Smooth muscle cell (in vitro differentiated cells): ENCODE measurements around the gene CDC20B. TPM values are rescaled to one million over a fixed set of nuclear protein-coding genes. Genes with fewer than 3 reads are reported as not detected.

Source experiments
- DNase-seq: peaks from one replicate; lab custom pipeline; 2025; ENCODE audit not compliant: unreplicated experiment; lab: John Stamatoyannopoulos, UW
- H2AFZ ChIP-seq: fragments of 200-600 bp; sonication (generic); 2 replicates; pipeline ENCODE4 v1.6.0; 2016; ENCODE audit warnings: antibody characterized with exemption, low read depth, mild to moderate bottlenecking
- H3F3A ChIP-seq: fragments of 200-600 bp; sonication (generic); 2 replicates; pipeline ENCODE4 v1.6.0; 2017; ENCODE audit warnings: antibody characterized with exemption, low read depth
- H3K27ac ChIP-seq: fragments of 200-600 bp; sonication (generic); 2 replicates; pipeline ENCODE4 v1.5.1; 2016; ENCODE audit warnings: low read depth, mild to moderate bottlenecking
- H3K27me3 ChIP-seq: fragments of 200-600 bp; sonication (generic); 2 replicates; pipeline ENCODE4 v1.6.1; 2016; ENCODE audit warnings: low read depth, mild to moderate bottlenecking
- H3K36me3 ChIP-seq: fragments of 200-600 bp; sonication (generic); 2 replicates; pipeline ENCODE4 v1.5.1; 2016; ENCODE audit warnings: low read depth
- H3K4me1 ChIP-seq: fragments of 200-600 bp; sonication (generic); 2 replicates; pipeline ENCODE4 v1.5.1; 2016; ENCODE audit warnings: low read depth
- H3K4me2 ChIP-seq: fragments of 200-600 bp; sonication (generic); 2 replicates; pipeline ENCODE4 v1.6.0; 2016; ENCODE audit warnings: mild to moderate bottlenecking
- H3K4me3 ChIP-seq: fragments of 200-600 bp; sonication (generic); 2 replicates; pipeline ENCODE4 v1.5.1; 2016; ENCODE audit warnings: mild to moderate bottlenecking
- H3K79me2 ChIP-seq: fragments of 200-600 bp; sonication (generic); 2 replicates; pipeline ENCODE4 v1.6.0; 2016; ENCODE audit warnings: low read depth, mild to moderate bottlenecking
- H3K9ac ChIP-seq: fragments of 200-600 bp; sonication (generic); 2 replicates; pipeline ENCODE4 v1.6.0; 2016; ENCODE audit warnings: low read depth
- H3K9me3 ChIP-seq: fragments of 200-600 bp; sonication (generic); replicated peaks from 2 replicates; pipeline ENCODE4 v1.5.1; 2016; ENCODE audit warnings: low read depth
- H4K20me1 ChIP-seq: fragments of 200-600 bp; sonication (generic); 2 replicates; pipeline ENCODE4 v1.6.0; 2016; ENCODE audit warnings: low read depth
- WGBS: methylation state at CpG from one replicate; pipeline ENCODE4 v1.1.7; 2016; ENCODE audit warnings: low lambda C conversion rate; 5-methylcytosine and 5-hydroxymethylcytosine counted together
- polyA plus RNA-seq: library from polyadenylated mRNA; unstranded; fragments of >200 nt; fragmentation: Nextera tagmentation; extraction: Ambion mirVana; gene quantifications from 2 replicates; pipeline ENCODE4 v1.2.1, GENCODE V29; 2016
- total RNA-seq: library from RNA; depleted of rRNA; stranded (reverse); fragments of >200 nt; gene quantifications from 2 replicates; pipeline ENCODE4 v1.2.3, GENCODE V29; 2014
- TF ChIP-seq, protein P1 (sequence below): fragments of 200-600 bp; sonication (generic); IDR thresholded peaks from 2 replicates; pipeline ENCODE4 v1.5.1; 2017; ENCODE audit warnings: borderline replicate concordance, mild to moderate bottlenecking, antibody characterized with exemption; ENCODE audit not compliant: insufficient read depth, poor library complexity, severe bottlenecking

The CDC20B gene
- total and polyA plus RNA-seq, 2 experiments from 2014 or later, result not detected

DNA sequence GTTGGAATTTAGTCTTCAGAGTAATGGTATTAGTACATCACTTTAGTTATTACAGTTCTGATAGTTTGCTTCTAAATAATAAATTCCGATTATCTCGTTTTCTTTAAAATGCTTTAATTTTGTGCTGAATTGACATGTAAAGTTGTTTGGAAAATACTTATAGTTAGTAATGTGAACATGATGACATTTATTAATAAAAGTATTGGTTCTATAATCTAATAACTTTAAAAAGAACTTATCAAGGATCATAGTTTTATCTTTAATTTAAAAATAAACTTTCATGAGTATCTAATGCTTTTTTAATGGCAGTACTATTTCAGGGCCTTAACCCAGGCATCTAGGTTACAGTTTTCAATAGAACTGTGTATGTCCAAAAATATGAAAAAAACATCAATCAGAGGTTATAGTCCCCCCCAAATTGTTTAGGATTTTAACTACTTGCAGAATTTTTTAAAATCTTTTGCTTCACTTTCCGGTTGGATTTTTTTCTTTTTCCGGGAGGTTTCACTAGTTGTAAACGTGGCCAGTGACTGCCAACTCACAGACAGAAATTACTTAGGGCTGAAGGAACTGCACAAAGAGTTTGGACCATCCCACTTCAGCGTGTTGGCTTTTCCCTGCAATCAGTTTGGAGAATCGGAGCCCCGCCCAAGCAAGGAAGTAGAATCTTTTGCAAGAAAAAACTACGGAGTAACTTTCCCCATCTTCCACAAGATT is 12.3 kb downstream of the CDC20B start:
- Histone ChIP-seq H3K9ac (peak overlapping the region; percentile 97), H3K4me2 (peak overlapping the region; percentile 97), H2AFZ (peak overlapping the region; percentile 82), H3F3A (peaks cover 34% of the 10 kb centered on the region), H3K9me3 (no peaks in the 10 kb centered on the region), H3K4me1 (peaks cover 7% of the 10 kb centered on the region), H3K36me3 (no peaks in the 10 kb centered on the region), H3K79me2 (peaks cover 30% of the 10 kb centered on the region), H3K27me3 (no peaks in the 10 kb centered on the region), H3K4me3 (peak overlapping the region; percentile 91), H4K20me1 (peaks cover 37% of the 10 kb centered on the region), H3K27ac (peak overlapping the region; percentile 98)
- TF ChIP-seq, protein P1, sequence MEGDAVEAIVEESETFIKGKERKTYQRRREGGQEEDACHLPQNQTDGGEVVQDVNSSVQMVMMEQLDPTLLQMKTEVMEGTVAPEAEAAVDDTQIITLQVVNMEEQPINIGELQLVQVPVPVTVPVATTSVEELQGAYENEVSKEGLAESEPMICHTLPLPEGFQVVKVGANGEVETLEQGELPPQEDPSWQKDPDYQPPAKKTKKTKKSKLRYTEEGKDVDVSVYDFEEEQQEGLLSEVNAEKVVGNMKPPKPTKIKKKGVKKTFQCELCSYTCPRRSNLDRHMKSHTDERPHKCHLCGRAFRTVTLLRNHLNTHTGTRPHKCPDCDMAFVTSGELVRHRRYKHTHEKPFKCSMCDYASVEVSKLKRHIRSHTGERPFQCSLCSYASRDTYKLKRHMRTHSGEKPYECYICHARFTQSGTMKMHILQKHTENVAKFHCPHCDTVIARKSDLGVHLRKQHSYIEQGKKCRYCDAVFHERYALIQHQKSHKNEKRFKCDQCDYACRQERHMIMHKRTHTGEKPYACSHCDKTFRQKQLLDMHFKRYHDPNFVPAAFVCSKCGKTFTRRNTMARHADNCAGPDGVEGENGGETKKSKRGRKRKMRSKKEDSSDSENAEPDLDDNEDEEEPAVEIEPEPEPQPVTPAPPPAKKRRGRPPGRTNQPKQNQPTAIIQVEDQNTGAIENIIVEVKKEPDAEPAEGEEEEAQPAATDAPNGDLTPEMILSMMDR, result no peak
- DNase-seq, result no peak
- WGBS, result 2% methylated on average over 9 of the region's 9 CpGs

DNA sequence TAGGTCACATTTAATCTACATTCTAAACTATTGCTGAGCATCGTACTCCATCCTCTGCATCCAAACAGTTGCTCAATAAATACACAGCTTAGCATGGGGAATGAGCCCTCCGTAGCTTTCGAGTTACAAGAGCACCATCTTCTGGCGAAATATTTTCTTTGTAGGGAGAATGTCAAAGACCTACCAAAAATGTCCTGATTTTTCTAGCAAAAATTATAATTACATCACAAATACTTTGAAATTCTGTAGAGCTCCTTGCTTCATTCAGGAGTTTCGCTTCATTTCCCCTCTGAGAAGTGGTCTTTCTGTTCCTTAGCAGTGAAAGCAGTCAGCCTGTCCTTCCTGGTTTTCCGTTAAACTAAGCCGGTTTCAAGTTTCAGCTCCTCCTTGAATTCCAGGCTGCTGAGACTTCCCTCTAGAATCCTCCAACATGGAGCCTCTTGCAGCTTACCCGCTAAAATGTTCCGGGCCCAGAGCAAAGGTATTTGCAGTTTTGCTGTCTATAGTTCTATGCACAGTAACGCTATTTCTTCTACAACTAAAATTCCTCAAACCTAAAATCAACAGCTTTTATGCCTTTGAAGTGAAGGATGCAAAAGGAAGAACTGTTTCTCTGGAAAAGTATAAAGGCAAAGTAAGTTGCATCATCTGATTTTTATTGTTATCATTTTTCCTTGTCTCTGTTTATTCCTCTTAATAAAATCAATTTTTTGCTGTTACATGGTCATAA is 13.0 kb downstream of the CDC20B start, which contains the start of gene GPX8:
GPX8 (plus strand) TSS at position 409 of the 730 bp plus-strand sequence; CDS start at position 431, 22 bp downstream.
- Histone ChIP-seq H3K36me3 (no peaks in the 10 kb centered on the region), H4K20me1 (peaks cover 29% of the 10 kb centered on the region), H3K4me1 (peaks cover 7% of the 10 kb centered on the region), H2AFZ (peak within 1 kb of the TSS; percentile 82), H3K27ac (peak within 1 kb of the TSS; percentile 98), H3K27me3 (no peaks in the 10 kb centered on the region), H3F3A (peaks cover 27% of the 10 kb centered on the region), H3K79me2 (peaks cover 30% of the 10 kb centered on the region), H3K9me3 (no peaks in the 10 kb centered on the region), H3K4me2 (peak within 1 kb of the TSS; percentile 97), H3K4me3 (peak within 1 kb of the TSS; percentile 91), H3K9ac (peak within 1 kb of the TSS; percentile 97)
- WGBS, result under 1% methylated on average over 10 of the region's 10 CpGs
- TF ChIP-seq, protein P1, result peak; percentile 74
- DNase-seq, result no peak

DNA sequence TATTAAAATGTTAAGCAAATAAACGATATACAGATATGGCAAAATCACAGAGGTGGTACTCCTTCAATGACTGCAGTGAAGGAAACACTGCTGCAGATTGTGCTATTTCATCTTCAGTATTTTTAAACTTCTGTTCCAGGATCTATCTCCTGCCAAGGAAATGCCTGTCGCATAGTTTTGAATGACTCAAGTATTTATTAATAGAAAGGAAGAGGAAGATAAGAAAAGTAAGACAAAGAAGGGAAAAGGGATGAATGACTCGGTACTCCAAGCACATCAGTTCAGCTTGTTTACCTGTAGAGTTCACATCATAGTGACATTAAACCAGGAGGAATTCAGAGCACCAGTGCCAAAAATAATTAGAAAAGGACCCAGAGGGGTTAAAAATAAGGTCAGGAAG is 18.1 kb downstream of the CDC20B start:
- Histone ChIP-seq H3K9me3 (no peaks in the 10 kb centered on the region), H3K36me3 (no peaks in the 10 kb centered on the region), H3K27ac (no peak overlapping the region), H3K4me1 (no peaks in the 10 kb centered on the region), H3K79me2 (no peaks in the 10 kb centered on the region), H3K27me3 (no peaks in the 10 kb centered on the region), H3F3A (peaks cover 7% of the 10 kb centered on the region), H3K9ac (no peak overlapping the region), H4K20me1 (no peaks in the 10 kb centered on the region), H3K4me2 (no peak overlapping the region), H3K4me3 (no peak overlapping the region), H2AFZ (no peak overlapping the region)
- WGBS, result 61% methylated on average over 3 of the region's 3 CpGs
- no peak for DNase-seq
- TF ChIP-seq, protein P1, result no peak
